WTC11 (cell line): ENCODE results near the gene OTUB1.

Experiments used
- CTCF ChIP-seq: fragments of 200-600 bp; IDR thresholded peaks from 2 replicates; pipeline ENCODE4 v1.8.0; 2022; ENCODE audit warnings: antibody characterized with exemption
- E2F4 ChIP-seq: sonication (generic); formaldehyde crosslinking; IDR thresholded peaks from 2 replicates; pipeline ENCODE4 v1.8.1; 2022; ENCODE audit warnings: low read depth, mild to moderate bottlenecking, moderate library complexity, missing genetic modification reagents, borderline replicate concordance
- ETV6 ChIP-seq: sonication (generic); formaldehyde crosslinking; IDR thresholded peaks from 2 replicates; pipeline ENCODE4 v1.8.1; 2022; ENCODE audit warnings: mild to moderate bottlenecking, missing genetic modification reagents
- FOXJ3 ChIP-seq: sonication (generic); formaldehyde crosslinking; IDR thresholded peaks from 2 replicates; pipeline ENCODE4 v1.9.0; 2021; ENCODE audit warnings: missing genetic modification reagents, mild to moderate bottlenecking, borderline replicate concordance
- NR3C1 ChIP-seq: sonication (generic); formaldehyde crosslinking; conservative IDR thresholded peaks from 2 replicates; pipeline ENCODE4 v1.8.1; 2023; ENCODE audit warnings: low read depth, mild to moderate bottlenecking, missing genetic modification reagents
- STAT6 ChIP-seq: sonication (generic); formaldehyde crosslinking; conservative IDR thresholded peaks from 2 replicates; pipeline ENCODE4 v1.8.1; 2023; ENCODE audit warnings: mild to moderate bottlenecking, low read depth, missing genetic modification reagents, moderate library complexity
- TEAD1 ChIP-seq: sonication (generic); formaldehyde crosslinking; IDR thresholded peaks from 2 replicates; pipeline ENCODE4 v1.8.0; 2022; ENCODE audit warnings: mild to moderate bottlenecking, missing genetic modification reagents
- TEAD4 ChIP-seq: sonication (generic); formaldehyde crosslinking; IDR thresholded peaks from 2 replicates; pipeline ENCODE4 v1.8.0; 2022; ENCODE audit warnings: mild to moderate bottlenecking, missing genetic modification reagents
- ZNF121 ChIP-seq: sonication (generic); formaldehyde crosslinking; IDR thresholded peaks from 2 replicates; pipeline ENCODE4 v1.8.0; 2023; ENCODE audit warnings: missing genetic modification reagents
- ZNF416 ChIP-seq: fragments of 250-450 bp; sonication (Bioruptor Pico); IDR thresholded peaks from 2 replicates; pipeline ENCODE4 v1.9.0; 2021; ENCODE audit warnings: mild to moderate bottlenecking, inconsistent platforms
- TF ChIP-seq, protein P1 (sequence below): sonication (generic); formaldehyde crosslinking; IDR thresholded peaks from 2 replicates; pipeline ENCODE4 v1.8.1; 2022; ENCODE audit warnings: mild to moderate bottlenecking, missing genetic modification reagents, moderate library complexity, borderline replicate concordance
- TF ChIP-seq, protein P2 (sequence below): sonication (generic); formaldehyde crosslinking; IDR thresholded peaks from 2 replicates; pipeline ENCODE4 v1.8.1; 2023; ENCODE audit warnings: mild to moderate bottlenecking, missing genetic modification reagents, moderate library complexity

- TF ChIP-seq STAT6 (no peak), CTCF (no peak), ETV6 (CRISPR knock-in tag) (no peak), TEAD4 (CRISPR knock-in tag) (no peak), NR3C1 (no peak), TEAD1 (CRISPR knock-in tag) (no peak), FOXJ3 (CRISPR knock-in tag) (no peak), ZNF416 (CRISPR knock-in tag) (no peak), ZNF121 (CRISPR knock-in tag) (no peak), E2F4 (no peak)
- TF ChIP-seq, protein P1, sequence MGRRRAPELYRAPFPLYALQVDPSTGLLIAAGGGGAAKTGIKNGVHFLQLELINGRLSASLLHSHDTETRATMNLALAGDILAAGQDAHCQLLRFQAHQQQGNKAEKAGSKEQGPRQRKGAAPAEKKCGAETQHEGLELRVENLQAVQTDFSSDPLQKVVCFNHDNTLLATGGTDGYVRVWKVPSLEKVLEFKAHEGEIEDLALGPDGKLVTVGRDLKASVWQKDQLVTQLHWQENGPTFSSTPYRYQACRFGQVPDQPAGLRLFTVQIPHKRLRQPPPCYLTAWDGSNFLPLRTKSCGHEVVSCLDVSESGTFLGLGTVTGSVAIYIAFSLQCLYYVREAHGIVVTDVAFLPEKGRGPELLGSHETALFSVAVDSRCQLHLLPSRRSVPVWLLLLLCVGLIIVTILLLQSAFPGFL (CRISPR knock-in tag): no peak
- TF ChIP-seq, protein P2, sequence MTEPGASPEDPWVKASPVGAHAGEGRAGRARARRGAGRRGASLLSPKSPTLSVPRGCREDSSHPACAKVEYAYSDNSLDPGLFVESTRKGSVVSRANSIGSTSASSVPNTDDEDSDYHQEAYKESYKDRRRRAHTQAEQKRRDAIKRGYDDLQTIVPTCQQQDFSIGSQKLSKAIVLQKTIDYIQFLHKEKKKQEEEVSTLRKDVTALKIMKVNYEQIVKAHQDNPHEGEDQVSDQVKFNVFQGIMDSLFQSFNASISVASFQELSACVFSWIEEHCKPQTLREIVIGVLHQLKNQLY (CRISPR knock-in tag): no peak
Observed at GRCh38 chr11:63991558-63991957, 5.3 kb downstream of the OTUB1 start.
